Inflammatory macrophage treated with lipopolysaccharide for 4 hours (primary cell): ENCODE data around the gene TGFBI.

ENCODE experiments used
- DNase-seq: peaks from one replicate; pipeline ENCODE4 v3.0.0-alpha.2; 2020

The TGFBI gene

GRCh38 chr5:136004436-136004835 lies 24.4 kb upstream of the TGFBI start:
- DNase-seq, result peak; percentile 29

DNA sequence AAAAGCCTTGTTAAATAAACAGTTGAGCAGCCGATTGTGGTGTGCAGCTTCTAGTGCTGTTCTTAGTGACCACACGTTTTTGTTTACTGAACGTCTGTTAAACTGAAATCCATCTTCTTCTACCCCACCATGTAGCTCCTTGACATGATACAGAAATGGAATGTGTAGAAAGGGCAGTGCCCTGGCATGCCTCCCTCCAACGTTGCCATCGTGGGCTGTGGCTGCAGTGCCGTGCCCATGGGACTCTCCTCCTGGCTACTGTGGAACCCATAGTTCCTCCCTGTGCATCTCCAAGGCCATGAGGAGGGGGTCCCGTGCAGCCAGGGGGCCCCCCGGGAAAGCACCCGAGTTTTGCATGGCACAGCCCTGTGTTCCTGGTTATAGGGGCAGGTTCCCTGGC lies 23.3 kb upstream of the TGFBI start:
- DNase-seq, result no peak

- no peak for DNase-seq
Measured at GRCh38 chr5:136006164-136006563, 22.6 kb upstream of the TGFBI start.

GRCh38 chr5:136006761-136007251 lies 22.0 kb upstream of the TGFBI start:
- DNase-seq, result no peak

GRCh38 chr5:136007271-136007670 lies 21.5 kb upstream of the TGFBI start:
- DNase-seq, result no peak

DNA sequence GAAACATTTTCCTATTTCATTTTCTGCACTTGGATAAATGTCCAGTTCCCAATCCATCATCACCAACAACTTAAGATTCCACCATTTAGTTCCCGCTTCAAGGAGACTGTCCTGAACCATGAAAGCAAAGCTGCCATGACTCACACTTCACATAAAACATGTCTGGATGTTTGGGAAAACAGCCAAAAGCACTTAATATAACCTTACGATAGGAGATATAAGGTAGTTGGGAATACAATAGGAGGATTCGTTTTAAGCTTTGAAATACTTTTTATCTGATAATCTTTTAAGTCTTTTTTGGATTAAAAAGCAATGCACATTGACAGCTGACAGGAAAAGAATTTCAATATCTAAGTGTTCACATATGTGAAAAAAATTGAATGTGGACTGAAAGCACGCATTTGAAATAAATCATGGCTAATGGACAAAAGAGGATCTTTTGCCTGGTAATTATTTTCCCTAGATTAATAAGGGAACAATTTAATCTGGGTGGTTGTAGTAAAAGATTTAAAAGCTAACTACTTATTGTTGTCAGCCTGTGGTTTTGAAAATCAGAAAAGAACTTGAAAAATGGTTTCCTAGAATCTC lies 17.3 kb upstream of the TGFBI start:
- no peak for DNase-seq

DNA sequence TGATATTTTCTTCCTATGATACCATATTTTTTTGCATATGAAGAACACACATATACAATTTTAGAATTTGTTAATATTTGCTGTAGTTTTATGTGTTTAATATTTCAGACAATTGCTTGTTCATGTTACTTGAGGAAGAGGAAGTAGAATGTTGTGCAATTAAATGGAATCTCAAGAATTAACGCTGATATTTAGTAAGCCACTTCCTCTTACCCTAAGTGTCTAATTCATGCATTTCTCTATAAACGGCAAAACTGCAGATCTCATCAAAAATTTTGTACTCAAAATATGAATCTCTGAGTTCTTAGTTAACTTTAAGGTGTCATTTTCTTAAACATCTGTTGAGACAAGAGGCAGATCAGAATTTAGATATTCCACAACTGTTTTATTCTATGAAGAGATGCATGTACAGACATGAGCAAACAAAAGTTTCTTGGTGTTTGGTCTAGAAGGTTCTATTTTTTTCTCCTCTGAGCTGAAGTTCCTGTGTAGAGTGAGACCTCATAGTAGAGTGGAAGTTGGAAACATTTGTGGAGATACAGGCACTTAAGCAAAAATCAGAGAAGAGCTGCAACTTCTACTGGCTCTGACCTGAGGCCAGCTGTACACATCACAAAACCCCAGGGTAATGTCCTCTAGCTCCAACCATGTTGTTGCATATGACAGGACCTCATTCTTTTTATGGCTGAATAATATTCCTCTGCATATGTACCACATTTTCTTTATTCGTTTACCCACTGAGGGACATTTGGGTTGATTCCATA lies 16.6 kb upstream of the TGFBI start:
- DNase-seq, result peak; percentile 95

- no peak for DNase-seq
Measured at GRCh38 chr5:136013559-136013958, 15.2 kb upstream of the TGFBI start.

DNA sequence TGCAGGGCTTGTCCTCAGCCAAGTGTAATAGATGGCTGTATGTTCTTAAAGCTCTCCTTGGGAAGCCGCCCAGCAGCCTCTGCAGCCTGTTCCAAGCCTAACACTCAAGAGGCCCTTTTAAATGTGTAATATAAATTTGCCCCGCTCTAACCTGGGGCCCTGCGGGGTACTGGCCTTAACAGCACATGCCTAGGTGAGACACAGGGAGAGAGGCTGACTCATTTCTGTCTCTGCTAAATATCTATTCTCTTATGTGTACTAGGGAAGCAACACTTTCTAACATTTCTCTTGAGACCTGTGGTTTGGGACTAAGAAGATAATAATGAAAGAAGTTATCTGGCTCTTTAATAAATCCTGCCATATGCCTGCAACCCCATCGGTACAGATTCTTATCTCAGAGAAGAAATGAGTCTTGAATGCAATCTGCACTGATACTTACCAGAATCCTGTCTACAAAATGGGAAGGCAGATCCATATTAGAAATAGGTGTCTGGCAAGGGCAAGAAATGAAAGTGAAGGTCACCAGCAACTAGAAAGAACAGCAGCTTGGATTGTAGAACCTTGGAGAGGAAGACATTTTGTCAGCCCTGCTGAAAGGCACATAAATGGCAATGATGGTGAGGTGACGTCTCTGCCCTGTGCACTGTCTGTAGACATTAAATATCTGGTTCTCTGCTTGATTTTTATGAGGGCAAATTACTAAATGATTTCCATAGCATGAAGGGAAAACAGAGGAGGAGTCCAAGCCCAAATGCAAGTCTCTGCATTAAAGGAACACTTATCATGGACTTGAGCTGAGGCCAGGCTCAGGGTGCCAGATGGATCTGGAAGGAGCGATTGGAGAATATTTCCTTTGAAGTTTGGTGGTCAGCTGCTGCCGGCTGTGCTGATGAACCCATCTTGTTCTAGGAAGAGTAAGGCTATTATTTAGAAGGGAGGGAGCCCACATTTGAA lies 14.5 kb upstream of the TGFBI start:
- no peak for DNase-seq

DNA sequence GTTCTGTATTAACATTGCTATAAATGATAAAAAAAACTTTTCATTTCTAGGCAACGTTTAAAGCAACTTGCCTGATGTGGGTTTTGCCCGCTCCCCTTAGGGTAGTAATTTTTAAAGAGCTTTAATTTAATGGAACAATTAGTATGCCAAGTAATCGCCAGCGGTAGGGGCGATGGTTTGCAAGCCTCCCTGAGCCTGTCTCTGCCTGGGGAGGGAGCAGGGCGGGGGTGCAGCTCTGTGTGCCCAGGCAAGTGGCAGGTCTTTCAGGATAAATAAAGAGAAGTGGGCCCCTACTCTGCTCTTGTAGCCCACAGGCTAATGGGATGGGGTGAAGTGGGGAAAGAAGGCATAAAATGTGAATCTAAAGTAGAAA lies 13.8 kb upstream of the TGFBI start:
- no peak for DNase-seq

DNA sequence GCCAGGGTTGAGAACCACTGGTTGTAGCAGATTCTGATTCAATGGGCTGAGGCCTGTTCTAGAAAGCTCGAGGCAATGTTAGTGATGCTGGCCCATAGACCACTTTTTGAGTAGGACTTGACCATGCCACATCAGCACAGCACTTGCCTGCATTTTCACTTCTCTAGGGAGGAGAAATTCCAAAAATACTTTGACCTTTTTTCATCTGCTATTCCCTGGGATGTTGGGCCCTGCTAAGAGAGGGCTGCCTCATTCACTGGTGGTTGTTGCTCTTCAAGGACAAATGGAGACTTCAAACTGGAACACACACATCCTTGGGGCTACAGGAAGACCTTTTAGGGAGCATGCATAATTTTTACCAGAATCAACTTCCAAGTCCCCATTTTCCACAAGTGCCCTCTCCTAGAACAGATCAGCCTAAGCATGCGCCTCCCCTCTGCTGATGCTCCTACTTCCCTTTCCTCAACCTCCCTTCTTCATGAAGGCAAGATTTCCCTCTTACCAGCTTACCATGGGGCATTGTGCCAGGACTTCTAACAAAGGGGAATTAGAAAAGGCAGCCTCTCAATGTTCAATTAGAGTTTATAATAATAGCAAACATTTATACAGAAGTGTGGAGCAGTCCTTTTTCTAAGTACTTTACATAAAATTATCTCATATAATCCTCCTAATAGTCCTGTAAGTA lies 12.7 kb upstream of the TGFBI start:
- no peak for DNase-seq

DNA sequence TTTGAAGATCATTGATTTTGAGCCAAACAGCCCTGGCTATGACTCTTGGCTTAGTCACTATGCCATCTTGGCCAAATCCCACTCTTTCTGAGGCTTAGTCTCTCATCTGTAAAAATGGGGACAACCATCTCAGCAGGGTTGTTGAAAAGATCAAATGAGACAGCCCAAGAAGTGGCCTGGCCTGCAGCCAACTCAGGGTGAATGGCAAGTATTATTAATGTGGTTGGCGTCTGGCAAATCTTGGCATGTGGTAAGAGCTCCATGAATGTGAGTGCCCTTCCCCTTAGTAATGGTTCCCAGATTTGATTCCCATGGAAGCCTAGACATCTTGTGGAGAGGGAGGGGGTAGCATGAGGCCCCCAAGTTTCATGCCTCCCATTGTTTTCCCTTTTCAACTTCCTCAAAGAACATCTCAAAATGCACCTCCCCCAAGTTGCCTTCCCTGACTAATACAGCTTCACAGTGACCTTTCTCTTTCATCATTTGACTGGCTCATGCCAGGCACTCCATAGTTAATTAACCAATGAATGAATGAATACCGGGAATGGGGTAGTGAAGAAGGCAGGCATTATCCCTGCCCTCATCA lies 11.8 kb upstream of the TGFBI start:
- peak; percentile 76 for DNase-seq

- no peak for DNase-seq
Measured at GRCh38 chr5:136018814-136019783, 9.7 kb upstream of the TGFBI start.

DNA sequence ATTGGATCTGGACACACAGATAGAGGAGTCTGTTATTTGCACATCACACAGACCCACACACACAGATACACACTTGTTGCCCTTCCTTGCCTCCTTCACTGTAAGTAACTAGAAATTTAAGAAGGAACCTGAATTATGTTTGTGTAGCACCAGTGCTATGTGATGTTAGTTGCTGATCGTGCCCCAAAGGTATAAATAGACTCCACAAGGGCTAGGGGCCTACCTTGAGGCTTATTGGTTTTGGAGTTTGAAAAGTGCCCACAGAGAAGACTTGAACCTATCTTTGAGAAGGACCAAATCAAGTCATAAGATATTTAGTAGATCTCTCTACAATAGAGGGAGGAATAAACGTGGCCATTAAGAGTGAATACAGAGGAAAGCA lies 8.8 kb upstream of the TGFBI start:
- DNase-seq, result no peak

DNA sequence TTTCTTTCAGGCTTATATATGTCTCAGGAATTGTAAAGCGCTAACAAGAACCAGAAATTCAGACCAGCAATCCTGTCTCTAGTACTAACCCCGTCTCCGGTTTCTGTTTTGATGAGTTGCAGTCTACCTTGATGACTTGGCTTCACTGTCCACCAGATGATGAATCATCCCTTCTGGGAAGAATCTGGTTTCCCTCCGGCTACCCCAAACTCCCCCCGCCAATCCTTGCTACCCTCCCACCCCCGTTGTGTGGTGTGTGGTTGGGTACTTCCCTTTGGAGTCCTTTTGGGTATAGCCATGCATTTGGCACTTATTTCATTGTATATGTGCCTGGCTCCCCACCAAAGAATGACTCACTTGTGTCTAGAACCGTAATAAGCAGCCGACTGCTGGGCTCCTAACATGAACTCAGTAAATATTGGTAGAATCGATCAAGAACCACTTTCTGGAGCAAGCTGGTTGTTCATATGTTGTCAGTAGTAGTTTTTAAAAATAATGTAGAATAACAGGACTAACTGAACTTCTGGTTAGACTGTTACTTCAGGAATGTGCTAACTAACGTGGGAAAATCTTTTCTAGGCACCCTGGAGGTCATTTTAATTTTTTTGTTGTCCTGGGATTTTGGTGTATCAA lies 8.3 kb upstream of the TGFBI start:
- DNase-seq, result peak; percentile 94

DNA sequence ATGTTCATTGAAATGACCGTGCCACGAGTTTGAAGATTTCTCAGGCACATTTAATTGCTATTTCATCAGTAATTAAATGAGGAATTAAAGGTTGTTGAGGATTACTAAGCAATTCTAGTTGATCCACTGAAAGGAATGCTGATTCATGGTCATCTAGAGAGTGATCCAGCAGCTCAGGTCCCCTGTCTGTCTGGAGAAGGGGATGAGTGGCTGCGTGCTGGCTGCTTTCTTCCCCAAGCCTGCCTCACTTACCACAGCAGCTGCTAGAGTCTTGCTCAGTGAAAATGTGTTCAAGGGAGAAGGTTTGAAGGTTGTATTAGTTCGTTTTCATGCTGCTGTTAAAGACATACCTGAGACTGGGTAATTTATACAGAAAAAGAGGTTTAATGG lies 7.8 kb upstream of the TGFBI start:
- DNase-seq, result peak; percentile 43

DNA sequence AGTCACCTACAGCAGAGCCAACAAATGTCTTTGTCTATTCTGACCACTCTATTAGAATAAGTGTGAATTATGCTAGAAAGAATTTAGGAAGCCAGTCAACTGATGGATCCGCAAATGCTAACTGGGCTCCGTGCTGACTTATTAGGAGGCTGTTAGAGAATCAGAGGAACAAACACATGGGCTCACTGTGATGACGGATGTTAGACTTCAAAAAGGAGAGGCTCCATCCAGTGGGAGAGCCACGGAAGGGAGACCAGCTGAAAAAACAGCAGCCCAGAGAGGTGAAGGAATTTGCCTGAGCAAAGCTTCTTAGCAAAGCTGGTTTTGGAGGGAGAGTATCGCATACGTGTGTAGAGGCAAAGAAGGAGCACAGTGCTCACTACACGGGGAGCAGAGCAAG lies 5.8 kb upstream of the TGFBI start:
- no peak for DNase-seq

DNA sequence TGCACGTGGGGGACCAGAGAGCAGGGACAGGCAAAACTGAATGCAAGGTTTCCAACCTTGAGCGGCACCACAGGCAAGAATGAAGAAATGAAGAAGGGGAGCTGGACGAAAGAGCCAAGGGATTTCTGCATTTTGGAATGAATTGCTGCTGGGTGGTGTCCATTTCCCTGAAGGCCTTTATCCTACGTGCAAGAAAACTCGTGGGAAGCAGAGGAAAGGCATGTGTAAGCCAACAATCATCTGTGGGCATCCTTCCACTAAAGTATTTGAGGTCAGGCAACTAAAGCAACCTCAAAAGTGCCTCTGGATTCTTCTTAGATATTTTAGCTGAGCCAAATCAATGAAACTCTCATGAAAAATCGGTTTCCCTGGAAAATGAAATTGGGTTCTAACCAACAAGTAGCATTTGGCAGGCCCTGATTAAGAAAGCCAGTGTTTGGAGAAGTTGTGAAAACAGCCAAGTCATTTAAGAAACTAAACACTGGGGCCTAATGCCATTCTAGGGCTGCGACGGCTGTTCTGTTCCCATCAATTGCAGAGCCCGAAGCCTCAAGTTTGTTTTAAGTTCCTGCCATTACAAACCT lies 4.7 kb upstream of the TGFBI start:
- peak; percentile 70 for DNase-seq

DNA sequence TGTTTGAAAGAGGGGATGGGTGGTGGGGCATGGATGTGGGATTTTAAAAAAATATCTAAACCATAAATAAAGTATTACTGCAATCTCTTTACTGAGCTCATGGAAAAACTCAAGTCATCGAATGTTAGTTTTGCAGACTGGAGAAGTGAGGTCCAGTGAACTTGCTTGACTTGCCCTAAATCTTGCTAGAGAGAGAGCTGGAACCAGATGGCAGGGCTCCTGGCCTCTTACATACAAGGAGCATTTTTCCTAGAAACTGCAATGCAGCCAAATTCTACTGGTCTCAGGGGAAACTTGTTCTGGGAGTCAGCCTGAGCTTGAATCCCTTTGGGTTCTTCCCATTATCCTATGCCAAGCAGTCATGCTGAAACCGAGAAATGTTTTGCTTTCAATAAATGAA lies 2.9 kb upstream of the TGFBI start:
- no peak for DNase-seq

- DNase-seq, result no peak
Measured at GRCh38 chr5:136026636-136027035, 2.2 kb upstream of the TGFBI start.

GRCh38 chr5:136027311-136027710 lies 1.5 kb upstream of the TGFBI start:
- no peak for DNase-seq
